Body of pancreas (tissue), 4 donors: ENCODE measurements around the gene PLEKHD1. TPM values are rescaled to one million over a fixed set of nuclear protein-coding genes. Genes with fewer than 3 reads are reported as not detected.

Experiments used
- ATAC-seq: fragments of 150-250 bp; one replicate; pipeline ENCODE4 v1.9.1; 2016
- DNase-seq, 4 donors: peaks; one replicate each; pipeline ENCODE4 v3.0.0-alpha.2; 2019
- H3K27ac ChIP-seq, 4 donors: fragments of 200-600 bp; sonication (generic); 1 replicate in 3 of 4; 2 replicates in 1 of 4; pipeline versions ENCODE4 v1.5.1 to v1.6.1; 2016 to 2019; ENCODE audit warnings: mild to moderate bottlenecking in 1 of 4, mixed read lengths in 1 of 4, moderate library complexity in 1 of 4
- H3K27me3 ChIP-seq, 2 donors: fragments of 200-600 bp; sonication (generic); one replicate each; pipeline ENCODE4 v1.6.0; 2016; ENCODE audit warnings: mild to moderate bottlenecking in 1 of 2
- H3K36me3 ChIP-seq, 2 donors: fragments of 200-600 bp; sonication (generic); replicated peaks in 1 of 2; 2 replicates each; pipeline ENCODE4 v1.5.1; 2016; ENCODE audit warnings: low read depth in 2 of 2; ENCODE audit not compliant: insufficient read depth in 1 of 2
- H3K4me1 ChIP-seq: fragments of 200-600 bp; sonication (generic); one replicate; pipeline ENCODE4 v1.6.0; 2016
- H3K4me3 ChIP-seq, 2 donors: fragments of 200-600 bp; sonication (generic); 1 replicate in 1 of 2; 2 replicates in 1 of 2; pipeline ENCODE4 v1.5.1; 2016 to 2019
- H3K9me3 ChIP-seq, 3 donors: fragments of 200-600 bp; sonication (generic); 1 replicate in 2 of 3; 2 replicates in 1 of 3; pipeline ENCODE4 v1.5.1; 2016
- POLR2A ChIP-seq, 3 donors: fragments of 450-650 bp; IDR thresholded peaks; one replicate each; pipeline ENCODE4 v1.6.1; 2016; ENCODE audit warnings: antibody characterized with exemption in 3 of 3, mild to moderate bottlenecking in 2 of 3
- WGBS, 2 donors: methylation state at CpG; one replicate each; pipeline ENCODE4 v1.1.5; 2017; 5-methylcytosine and 5-hydroxymethylcytosine counted together
- intact Hi-C: fragments of 100-400 bp; cut with DNase I; formaldehyde crosslinking; loops from one replicate; pipeline ENCODE4 v1.15.1; 2023
- total RNA-seq, 2 donors: library from RNA; depleted of rRNA; stranded (reverse); fragments of >200 nt; gene quantifications; one replicate each; pipeline ENCODE4 v1.1.0, GENCODE V29; 2016
- TF ChIP-seq, protein P1 (sequence below), 7 experiments: fragments of 450-650 bp in 4 of 7; fragments of 200-600 bp in 3 of 7; sonication (generic) in 3 of 7; IDR thresholded peaks; one replicate each; pipeline ENCODE4 v1.5.1; 2016 to 2019; ENCODE audit warnings: antibody characterized with exemption in 7 of 7

Gene PLEKHD1
- total RNA-seq, 2 donors from 2014 or later: under 0.01 to 2.0 TPM

DNA sequence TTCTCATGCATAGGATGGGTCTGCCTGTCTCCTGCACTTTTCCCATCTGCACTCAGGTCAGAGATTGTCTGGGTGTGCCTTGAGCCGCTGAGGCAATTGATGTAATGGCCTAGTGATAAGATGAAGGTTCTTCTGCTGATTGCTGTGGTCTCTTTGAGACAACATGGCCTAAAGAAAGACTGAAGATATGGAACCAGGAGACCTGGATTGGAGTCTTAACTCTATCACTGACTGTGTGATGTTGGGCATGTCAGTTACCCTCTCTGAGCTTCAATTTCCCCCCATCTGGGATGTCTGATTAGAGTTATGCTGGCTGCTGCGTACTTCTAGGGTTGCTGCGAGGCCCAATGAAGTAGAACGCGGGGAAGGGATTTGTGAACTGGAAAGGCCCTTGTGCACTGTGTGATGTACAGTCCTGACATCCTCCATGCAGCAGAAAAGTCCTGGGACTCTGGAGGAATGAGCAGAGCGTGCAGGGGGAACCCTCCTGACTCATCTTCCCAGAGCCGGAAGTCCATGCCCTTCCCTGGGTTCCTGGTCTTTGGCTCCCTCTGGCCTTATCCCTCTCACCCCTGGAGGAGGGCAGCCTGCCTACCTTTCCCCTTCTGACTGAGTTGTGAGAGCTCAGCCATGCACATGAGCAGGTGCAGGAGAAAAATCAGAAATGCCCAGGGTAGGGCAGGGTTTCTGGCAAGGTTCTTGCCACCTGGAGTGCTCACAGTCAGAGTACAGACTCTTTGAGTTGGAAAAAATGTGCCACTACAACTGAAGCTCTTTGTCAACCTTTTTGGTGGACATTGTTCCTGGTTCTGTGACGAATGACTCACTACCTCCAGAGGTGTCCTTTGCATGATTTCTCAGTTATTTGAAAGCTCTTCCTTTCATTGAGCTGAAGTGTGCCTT lies 21.1 kb downstream of the PLEKHD1 start:
- DNase-seq (no peak), ATAC-seq (no peak)
- H3K9me3 ChIP-seq: no peaks in the 10 kb centered on the region
- H3K27ac ChIP-seq: no peak overlapping the region
- TF ChIP-seq POLR2A (IDR thresholded peaks at IDR 0.05): no peak
- TF ChIP-seq, protein P1, sequence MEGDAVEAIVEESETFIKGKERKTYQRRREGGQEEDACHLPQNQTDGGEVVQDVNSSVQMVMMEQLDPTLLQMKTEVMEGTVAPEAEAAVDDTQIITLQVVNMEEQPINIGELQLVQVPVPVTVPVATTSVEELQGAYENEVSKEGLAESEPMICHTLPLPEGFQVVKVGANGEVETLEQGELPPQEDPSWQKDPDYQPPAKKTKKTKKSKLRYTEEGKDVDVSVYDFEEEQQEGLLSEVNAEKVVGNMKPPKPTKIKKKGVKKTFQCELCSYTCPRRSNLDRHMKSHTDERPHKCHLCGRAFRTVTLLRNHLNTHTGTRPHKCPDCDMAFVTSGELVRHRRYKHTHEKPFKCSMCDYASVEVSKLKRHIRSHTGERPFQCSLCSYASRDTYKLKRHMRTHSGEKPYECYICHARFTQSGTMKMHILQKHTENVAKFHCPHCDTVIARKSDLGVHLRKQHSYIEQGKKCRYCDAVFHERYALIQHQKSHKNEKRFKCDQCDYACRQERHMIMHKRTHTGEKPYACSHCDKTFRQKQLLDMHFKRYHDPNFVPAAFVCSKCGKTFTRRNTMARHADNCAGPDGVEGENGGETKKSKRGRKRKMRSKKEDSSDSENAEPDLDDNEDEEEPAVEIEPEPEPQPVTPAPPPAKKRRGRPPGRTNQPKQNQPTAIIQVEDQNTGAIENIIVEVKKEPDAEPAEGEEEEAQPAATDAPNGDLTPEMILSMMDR (IDR thresholded peaks at IDR 0.05): no peak
- no peaks in the 10 kb centered on the region for H3K36me3 ChIP-seq
- 74 to 81% methylated on average over 8 of the region's 8 CpGs for WGBS, 2 donors
- no peaks in the 10 kb centered on the region for H3K4me1 ChIP-seq
- no peak overlapping the region for H3K4me3 ChIP-seq
- no peaks in the 10 kb centered on the region for H3K27me3 ChIP-seq
- intact Hi-C loops: no loop called here

DNA sequence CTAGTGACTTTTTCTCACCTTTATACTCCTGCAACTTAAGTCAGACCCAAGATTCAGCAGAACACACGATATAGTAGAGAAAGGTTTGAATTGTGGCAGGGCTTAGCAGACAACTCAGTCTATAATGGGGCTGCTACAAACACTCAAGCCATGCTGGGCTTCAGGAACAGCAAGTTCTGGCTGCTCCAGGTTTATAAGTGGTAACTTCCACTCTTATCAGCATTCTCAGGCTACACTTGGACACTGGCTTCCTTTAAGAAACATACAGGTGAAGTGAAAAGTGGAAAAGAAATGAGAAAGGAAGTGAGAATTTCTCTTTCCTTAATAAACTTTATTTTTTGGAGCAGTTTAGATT lies 21.7 kb downstream of the PLEKHD1 start:
- no peaks in the 10 kb centered on the region for H3K27me3 ChIP-seq
- H3K9me3 ChIP-seq: no peaks in the 10 kb centered on the region
- ATAC-seq (no peak), DNase-seq (no peak)
- no peak overlapping the region for H3K27ac ChIP-seq
- no peaks in the 10 kb centered on the region for H3K36me3 ChIP-seq
- no peak for TF ChIP-seq POLR2A (IDR thresholded peaks at IDR 0.05)
- TF ChIP-seq, protein P1 (IDR thresholded peaks at IDR 0.05): no peak
- intact Hi-C loops: no loop called here
- H3K4me3 ChIP-seq: no peak overlapping the region
- 50 to 56% methylated on average over 1 of the region's 1 CpG for WGBS, 2 donors
- no peaks in the 10 kb centered on the region for H3K4me1 ChIP-seq

DNA sequence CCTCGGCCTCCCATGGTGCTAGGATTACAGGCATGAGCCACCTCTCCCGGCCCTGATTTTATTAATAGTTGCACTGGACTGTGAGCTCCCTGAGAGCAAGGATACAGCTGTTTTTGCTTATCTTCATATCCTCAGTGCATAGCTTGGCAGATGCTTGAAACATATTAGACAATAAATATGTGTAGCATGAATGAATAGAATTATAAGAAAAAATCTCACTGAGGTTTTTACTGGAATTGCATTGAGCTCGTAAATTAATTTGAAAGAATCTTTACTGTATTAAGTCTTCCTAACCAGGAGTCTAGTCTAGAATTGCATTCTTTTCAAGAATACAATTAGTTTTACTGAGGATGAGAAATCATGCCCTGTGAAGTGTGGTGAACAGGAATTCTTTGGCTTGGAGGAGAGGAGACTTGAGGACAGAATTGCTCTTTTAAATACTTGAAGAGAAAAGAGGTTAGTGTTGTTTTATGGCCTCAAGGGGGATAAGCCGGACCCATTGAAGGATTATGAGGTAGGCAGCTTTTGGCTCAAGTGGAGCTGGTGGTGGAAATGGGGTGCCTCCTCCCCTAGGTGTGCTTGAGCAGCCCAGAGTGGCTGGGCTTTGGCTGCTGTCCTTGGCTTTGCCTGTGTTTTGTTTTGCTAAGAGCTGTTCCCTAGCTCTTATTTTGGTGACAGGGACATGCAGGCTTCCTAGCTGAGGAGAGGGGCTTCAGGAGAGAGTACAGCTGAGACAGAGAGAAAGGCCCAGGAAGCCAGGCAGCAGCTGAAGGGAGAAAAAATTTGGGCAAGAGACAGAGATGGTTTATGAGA lies 34.0 kb downstream of the PLEKHD1 start:
- WGBS, 2 donors: 66 to 67% methylated on average over 4 of the region's 4 CpGs
- H3K9me3 ChIP-seq: no peaks in the 10 kb centered on the region
- ATAC-seq: no peak
- H3K36me3 ChIP-seq: no peaks in the 10 kb centered on the region
- DNase-seq: no peak
- intact Hi-C loops: no loop called here
- no peak overlapping the region for H3K4me3 ChIP-seq
- no peaks in the 10 kb centered on the region for H3K4me1 ChIP-seq
- no peak overlapping the region for H3K27ac ChIP-seq
- H3K27me3 ChIP-seq: no peaks in the 10 kb centered on the region
- no peak for TF ChIP-seq POLR2A (IDR thresholded peaks at IDR 0.05)
- TF ChIP-seq, protein P1 (IDR thresholded peaks at IDR 0.05): no peak

DNA sequence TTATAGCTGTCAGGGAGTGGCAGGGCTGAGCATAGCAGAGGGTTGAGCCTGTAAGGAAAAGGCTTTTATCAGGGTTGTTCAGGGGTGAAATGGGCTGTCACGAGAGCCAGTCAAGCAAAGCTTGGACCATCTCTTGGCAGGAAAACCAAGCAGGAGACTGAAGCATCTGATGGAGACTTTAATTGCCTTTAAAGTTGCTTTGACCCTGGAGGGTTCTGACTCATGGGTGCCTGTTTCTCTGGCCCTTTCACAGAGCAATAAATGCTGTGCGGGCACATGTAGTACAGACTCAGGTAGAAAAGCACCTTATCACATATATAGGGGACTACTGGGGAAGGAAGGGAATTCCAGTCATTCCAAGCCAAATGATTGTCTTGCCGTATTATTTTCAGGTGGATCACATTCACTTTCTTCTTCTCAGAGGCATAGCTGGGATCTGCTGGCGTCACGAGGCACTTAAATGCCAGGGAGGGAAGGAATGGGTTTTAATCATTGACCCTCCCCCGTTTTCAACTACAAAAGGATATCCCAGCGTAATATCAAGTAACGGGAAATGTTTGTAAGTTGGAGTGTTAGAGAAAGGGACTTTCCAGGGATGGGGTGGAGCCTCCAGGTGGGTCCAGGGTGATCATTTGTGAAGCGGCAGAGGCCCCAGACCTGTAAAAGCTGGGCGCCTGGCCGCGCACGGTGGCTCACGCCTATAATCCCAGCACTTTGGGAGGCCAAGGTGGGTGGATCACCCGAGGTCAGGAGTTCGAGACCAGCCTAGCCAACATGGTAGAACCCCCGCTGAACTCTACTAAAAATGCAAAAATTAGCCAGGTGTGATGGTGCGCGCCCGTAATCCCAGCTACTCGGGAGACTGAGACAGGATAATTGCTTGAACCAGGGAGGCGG lies 34.9 kb downstream of the PLEKHD1 start:
- H3K9me3 ChIP-seq: no peaks in the 10 kb centered on the region
- no peaks in the 10 kb centered on the region for H3K4me1 ChIP-seq
- DNase-seq (no peak), ATAC-seq (no peak)
- H3K27me3 ChIP-seq: no peaks in the 10 kb centered on the region
- no peak overlapping the region for H3K4me3 ChIP-seq
- no peaks in the 10 kb centered on the region for H3K36me3 ChIP-seq
- H3K27ac ChIP-seq: no peak overlapping the region
- WGBS, 2 donors: 73 to 79% methylated on average over 21 of the region's 22 CpGs
- TF ChIP-seq POLR2A (IDR thresholded peaks at IDR 0.05): no peak
- TF ChIP-seq, protein P1 (IDR thresholded peaks at IDR 0.05): no peak
- intact Hi-C loops: no loop called here
